NCI-H128 (cell line): ENCODE results near the gene MISP3.

ENCODE experiments used
- DNase-seq: peaks from one replicate; lab custom pipeline; 2025; ENCODE audit not compliant: unreplicated experiment; lab: John Stamatoyannopoulos, UW

Gene MISP3

GRCh38 chr19:14101003-14101545 is 28.5 kb downstream of the MISP3 start:
- DNase-seq, result no peak

DNA sequence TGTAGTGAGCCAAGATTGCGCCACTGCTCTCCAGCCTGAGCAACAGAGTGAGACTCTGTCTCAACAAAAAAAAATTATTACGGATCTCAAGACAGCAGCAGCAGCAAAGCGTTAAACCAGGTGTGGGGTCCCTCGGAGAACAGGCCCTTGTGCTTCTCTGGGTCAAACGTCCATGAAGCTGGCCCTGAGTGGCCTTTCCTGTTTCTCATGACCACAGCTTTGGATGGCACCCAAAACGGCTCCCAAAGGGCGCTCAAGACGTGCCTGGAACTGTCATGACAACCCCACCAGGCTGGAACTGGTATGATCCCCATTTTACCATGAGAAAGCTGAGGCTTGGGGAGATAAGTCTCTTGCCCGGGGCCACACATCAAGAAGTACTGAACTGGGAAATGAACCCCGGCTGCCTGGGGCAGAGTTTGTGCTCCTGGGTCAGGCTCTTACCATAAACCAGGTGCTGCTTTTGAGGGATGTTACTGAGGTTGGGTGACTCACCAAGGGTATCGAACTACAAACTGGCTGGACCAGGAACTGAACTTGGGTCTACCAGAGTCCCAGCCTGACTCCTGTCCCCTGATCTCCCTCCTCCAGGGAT is 29.6 kb downstream of the MISP3 start:
- no peak for DNase-seq

DNA sequence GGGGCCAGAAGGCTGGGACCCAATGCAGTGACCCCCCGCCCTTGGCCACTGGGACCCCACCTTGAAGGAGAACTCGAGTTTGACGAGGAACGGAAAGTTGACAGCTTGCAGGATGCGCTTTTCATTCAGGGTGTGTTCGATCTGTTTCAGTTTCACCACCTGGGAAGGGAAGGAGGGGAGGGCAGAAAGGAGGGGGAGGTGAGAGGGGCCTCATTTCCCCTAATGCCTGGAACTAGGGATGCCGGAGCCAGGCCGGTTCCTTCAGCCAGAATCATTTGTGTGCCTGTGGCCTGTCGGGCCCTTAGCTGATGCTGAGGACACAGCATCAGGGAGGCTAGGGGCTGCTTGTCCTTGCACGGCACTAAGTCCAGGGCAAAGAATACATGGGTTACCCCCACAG is 30.2 kb downstream of the MISP3 start:
- DNase-seq, result no peak

DNA sequence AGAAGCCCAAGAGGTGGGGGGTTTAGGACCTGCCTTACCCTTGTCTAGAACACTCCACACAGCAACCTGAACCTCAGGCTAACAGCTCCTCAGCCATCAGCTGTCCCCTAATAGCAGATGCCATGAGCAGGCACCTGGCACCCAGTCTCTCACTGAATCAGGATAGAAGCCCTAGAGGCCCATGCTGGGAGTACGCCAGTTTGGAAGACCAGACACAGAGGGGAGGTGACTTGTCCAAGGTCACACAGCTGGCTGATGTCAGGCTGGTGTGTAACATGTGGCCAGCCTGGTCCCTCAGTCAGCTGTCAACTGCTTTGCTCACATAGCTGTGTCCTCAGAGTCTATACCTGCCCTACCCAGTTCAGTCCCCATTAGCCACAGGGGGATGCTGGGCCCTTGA is 30.7 kb downstream of the MISP3 start:
- DNase-seq, result no peak

GRCh38 chr19:14105680-14106079 is 33.1 kb downstream of the MISP3 start:
- no peak for DNase-seq

GRCh38 chr19:14106840-14107239 is 34.3 kb downstream of the MISP3 start:
- DNase-seq, result no peak

DNA sequence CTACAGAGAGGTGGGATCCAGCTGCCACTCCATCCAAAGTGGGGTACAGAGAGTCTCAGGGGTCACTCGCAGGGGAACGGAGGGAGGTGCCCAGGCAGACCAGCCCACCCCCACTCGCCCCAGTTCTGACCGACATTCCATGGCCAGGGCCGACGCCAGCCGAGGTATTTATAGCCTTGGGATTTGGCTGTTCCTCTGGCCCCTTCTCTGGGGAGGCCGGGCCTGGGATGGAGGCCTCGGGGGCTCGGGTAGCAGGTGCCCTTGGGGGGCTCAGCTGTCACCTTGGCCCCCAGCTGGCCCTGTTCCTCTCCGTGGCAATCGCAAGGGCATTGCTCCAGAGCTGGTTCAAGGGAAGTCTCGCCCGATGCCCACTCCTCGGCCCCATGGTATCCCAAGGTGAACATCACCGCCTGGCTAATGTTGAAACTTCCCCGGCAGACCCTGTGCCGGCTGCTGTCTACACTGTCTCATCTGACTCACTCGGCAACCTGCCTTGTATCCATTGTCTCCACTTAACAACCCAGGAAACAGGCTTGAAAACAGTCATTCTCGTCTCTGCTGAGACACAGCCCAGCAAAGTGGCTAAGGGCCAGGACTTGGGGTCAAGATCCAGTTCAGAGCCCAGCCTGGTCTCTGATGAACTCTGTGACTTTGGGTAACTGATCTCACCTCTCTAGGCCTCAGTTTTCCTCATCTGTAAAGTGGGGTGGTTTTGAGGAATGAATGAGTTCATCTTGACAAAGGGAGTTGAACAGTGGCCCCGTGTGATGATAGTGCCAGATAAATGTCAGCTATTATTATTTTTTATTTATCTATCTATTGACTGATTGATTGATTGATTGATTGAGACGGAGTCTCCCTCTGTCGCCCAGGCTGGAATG is 35.2 kb downstream of the MISP3 start:
- DNase-seq, result no peak

GRCh38 chr19:14110650-14111049 is 38.1 kb downstream of the MISP3 start:
- DNase-seq, result no peak

- DNase-seq, result no peak
Measured at GRCh38 chr19:14111486-14111885, 38.9 kb downstream of the MISP3 start.

GRCh38 chr19:14112051-14112808 is 39.6 kb downstream of the MISP3 start:
- DNase-seq, result no peak

- no peak for DNase-seq
Measured at GRCh38 chr19:14112809-14113385, 40.3 kb downstream of the MISP3 start.

GRCh38 chr19:14113762-14114414 is 41.3 kb downstream of the MISP3 start:
- DNase-seq, result no peak

DNA sequence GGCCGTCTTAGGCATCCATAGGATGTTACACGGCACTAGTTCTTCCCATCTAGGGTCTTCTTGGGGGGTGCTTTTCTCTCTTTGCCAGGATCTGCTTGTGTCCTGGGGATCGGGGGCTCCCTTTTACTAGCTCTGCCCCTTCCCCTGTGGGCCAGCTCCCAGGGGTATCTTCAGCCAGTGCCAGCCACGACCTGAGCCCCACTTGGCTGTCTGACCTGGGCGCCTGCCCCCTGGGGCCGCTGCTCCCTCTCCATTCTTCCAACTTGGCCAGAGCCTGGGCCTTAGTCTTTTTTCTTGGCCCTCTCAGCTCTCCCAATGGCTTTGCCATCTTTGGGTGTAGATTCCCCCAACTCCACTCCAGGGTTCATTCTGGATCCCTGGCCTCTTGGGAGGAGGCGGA is 41.9 kb downstream of the MISP3 start:
- DNase-seq, result no peak

- no peak for DNase-seq
Measured at GRCh38 chr19:14114854-14115253, 42.3 kb downstream of the MISP3 start.

GRCh38 chr19:14115756-14116155 is 43.2 kb downstream of the MISP3 start:
- no peak for DNase-seq

DNA sequence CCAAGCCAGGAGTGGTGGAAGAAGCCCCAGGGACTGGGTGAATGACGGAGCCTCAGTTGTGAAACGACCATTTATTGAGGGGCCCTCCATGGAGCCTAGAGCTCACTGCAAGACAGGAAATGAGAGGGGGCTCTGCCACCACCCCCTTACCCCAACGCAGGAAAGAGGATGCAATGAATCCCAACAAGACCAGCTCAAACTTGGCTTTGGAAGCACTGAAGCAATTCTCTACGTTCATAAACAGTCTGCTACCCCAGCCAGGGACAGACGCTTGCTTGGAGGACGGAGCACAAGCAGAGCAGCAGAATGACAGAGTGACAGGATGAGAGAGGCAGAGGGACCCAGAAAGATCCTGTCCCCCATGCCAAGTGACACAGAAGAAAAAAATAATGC is 43.9 kb downstream of the MISP3 start:
- no peak for DNase-seq

- no peak for DNase-seq
Measured at GRCh38 chr19:14116918-14117578, 44.5 kb downstream of the MISP3 start.

DNA sequence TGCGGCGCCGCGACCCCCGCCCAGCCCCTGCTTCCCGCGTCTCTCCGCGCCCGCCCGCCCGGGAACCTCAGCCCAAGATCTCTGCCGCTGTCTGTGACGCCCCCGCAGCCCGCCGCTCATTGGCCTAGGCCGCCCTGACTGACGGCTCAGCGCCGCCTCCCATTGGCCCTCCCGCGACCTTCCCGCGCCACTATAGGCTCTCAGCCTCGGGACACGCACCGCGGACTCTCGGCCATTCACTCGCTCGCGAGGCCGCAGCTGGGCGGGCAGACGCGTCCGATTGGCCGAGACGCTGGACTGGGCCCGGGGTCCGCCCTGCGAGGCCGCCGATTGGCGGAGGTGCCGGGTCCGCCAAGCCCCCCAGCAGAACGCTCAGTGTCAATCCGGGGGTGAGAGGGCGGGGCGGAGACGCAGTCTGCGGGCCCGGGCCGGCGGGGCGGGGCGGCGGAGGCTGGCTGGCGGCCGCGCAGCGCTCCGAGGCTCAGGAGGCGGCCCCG is 45.1 kb downstream of the MISP3 start, which contains the start of gene PRKACA:
Gene PRKACA (minus strand): TSS at position 95 of the 497 bp plus-strand sequence. CDS start 215 bp downstream, outside the sequence.
- peak; percentile 97 for DNase-seq

- DNase-seq, result peak; percentile 8
Measured at GRCh38 chr19:14118165-14119051, 45.8 kb downstream of the MISP3 start.
